Measurements from ENCODE around the gene IL11RA. TPM values are rescaled to one million over a fixed set of nuclear protein-coding genes. Genes with fewer than 3 reads are reported as not detected.

IL11RA gene
- total and polyA plus RNA-seq, 10 of the 15 experiments (the other 5 are each of a cell fraction or from before 2014, with no cell fraction given) = 0.32 to 5.8 (median 2.2) TPM

GRCh38 chr9:34701769-34702736 is 50.1 kb downstream of the IL11RA start:
- WGBS (ENCODE audit: insufficient coverage, insufficient replicate concordance, low lambda C conversion rate, missing lambda C conversion rate) = 1% methylated on average over 30 of the region's 30 CpGs
- H3K4me1 ChIP-seq (ENCODE audit: control insufficient read depth, insufficient read depth, low read length) = no peaks in the 10 kb centered on the region
- ChIA-PET POLR2A (no interaction called here), CTCF (interaction anchor here (0.6 to 2.6 kb wide), 33 partner anchors 8 to 1476 kb away, joined by 3 to 23 read pairs (median 4); partner anchors contain the start of genes CCL19, CCL27, DCTN3 and GALT), RAD21 (ENCODE audit: unreplicated experiment) (interaction anchor here (0.5 to 1.3 kb wide), 3 partner anchors 16 to 64 kb away, joined by 3 to 7 read pairs (median 4); partner anchors contain the start of gene SIGMAR1), SMC1A (ENCODE audit: uncharacterized antibody, unreplicated experiment) (interaction anchor here (0.6 to 1.6 kb wide), 6 partner anchors 9 to 82 kb away, joined by 3 to 4 read pairs (median 3); partner anchors contain the start of genes DCTN3 and SIGMAR1)
- H3K79me2 ChIP-seq (ENCODE audit: control insufficient read depth, insufficient read depth, low read length) = no peaks in the 10 kb centered on the region
- DNase-seq (ENCODE audit: low read depth, low spot score) = no peak
- H4K20me1 ChIP-seq (ENCODE audit: control insufficient read depth, insufficient read depth) = no peaks in the 10 kb centered on the region
- peaks cover 0 to 15% of the 10 kb centered on the region in 2 experiments; a peak in 3 of 4 replicates for H3K27me3 ChIP-seq (replicated peaks in 1 of 2; ENCODE audit: control insufficient read depth in 2 of 2, insufficient read depth in 2 of 2, low read length in 1 of 2)
- no peak overlapping the region for H3K27ac ChIP-seq (ENCODE audit: control insufficient read depth, insufficient read depth)
- peak; percentile 41 for FAIRE-seq
- intact Hi-C loops (cut with micrococcal nuclease; ENCODE audit: unreplicated experiment) (loop anchor here (1.0 to 2.0 kb wide), 2 partner anchors 27 to 87 kb away; no protein-coding TSS in a partner anchor), in situ Hi-C loops (cut with MboI) (no loop called here)
- H3K9me3 ChIP-seq (replicated peaks; ENCODE audit: control insufficient read depth, insufficient read depth, low read length) = no peaks in the 10 kb centered on the region
- H3K36me3 ChIP-seq (ENCODE audit: control insufficient read depth in 2 of 2, insufficient read depth in 2 of 2, low read length in 1 of 2) = no peaks in the 10 kb centered on the region
- H3K4me3 ChIP-seq = no peak overlapping the region
- H2AFZ ChIP-seq (ENCODE audit: control insufficient read depth, low read depth, low read length) = no peak overlapping the region; the same call in none of the 2 replicates
- H3K4me2 ChIP-seq (ENCODE audit: control insufficient read depth, insufficient read depth) = peak overlapping the region; percentile 75
- ATAC-seq = peak; percentile 96
- H3K9ac ChIP-seq (ENCODE audit: control insufficient read depth, insufficient read depth, low read length) = no peak overlapping the region
- no TSS peak for BruUV-seq (replicated peaks)
- TF ChIP-seq CHD4 (IDR thresholded peaks at IDR 0.05) (no peak), TAF1 (IDR thresholded peaks at IDR 0.05; ENCODE audit: borderline replicate concordance, low read depth, low read length) (no peak), RELB (IDR thresholded peaks at IDR 0.05; ENCODE audit: low read depth) (no peak), IKZF2 (IDR thresholded peaks at IDR 0.05) (peak; percentile 34 to 46; a peak in 3 of 4 replicates), IKZF1 (conservative IDR thresholded peaks at IDR 0.05) (no peak; the same call in 1 of the 2 replicates), TARDBP (IDR thresholded peaks at IDR 0.05; ENCODE audit: borderline replicate concordance) (no peak), CEBPZ (IDR thresholded peaks at IDR 0.05; ENCODE audit: low read depth, low read length) (no peak), EP300 (IDR thresholded peaks at IDR 0.05; ENCODE audit: borderline replicate concordance in 1 of 2, control insufficient read depth in 1 of 2, low read depth in 2 of 2, low read length in 2 of 2) (no peak), CHD1 (IDR thresholded peaks at IDR 0.05; ENCODE audit: low read depth, low read length) (no peak), FOXM1 (IDR thresholded peaks at IDR 0.05; ENCODE audit: low read depth, low read length) (no peak), ZNF207 (IDR thresholded peaks at IDR 0.05; ENCODE audit: borderline replicate concordance) (no peak), ZBED1 (IDR thresholded peaks at IDR 0.05; ENCODE audit: borderline replicate concordance) (no peak), ZNF217 (IDR thresholded peaks at IDR 0.05) (no peak), RAD21 (IDR thresholded peaks at IDR 0.05; ENCODE audit: insufficient read depth, low read depth, low read length) (peak; percentile 87), ELK1 (IDR thresholded peaks at IDR 0.05; ENCODE audit: low read depth, low read length) (peak; percentile 17; the same call in 1 of the 2 replicates)
